NCI-H1694 treated with DMSO at 0.1 percent for 48 hours (cell line): Measurements from ENCODE around the gene SPACA9.
A peak's percentile ranks its signal among the peaks of the same experiment; 100 is the strongest.

Experiments used
- DNase-seq: peaks from one replicate; lab custom pipeline; 2025; lab: John Stamatoyannopoulos, UW

SPACA9 gene

GRCh38 chr9:132894862-132895835 is 16.5 kb downstream of the SPACA9 start:
- no peak for DNase-seq

DNA sequence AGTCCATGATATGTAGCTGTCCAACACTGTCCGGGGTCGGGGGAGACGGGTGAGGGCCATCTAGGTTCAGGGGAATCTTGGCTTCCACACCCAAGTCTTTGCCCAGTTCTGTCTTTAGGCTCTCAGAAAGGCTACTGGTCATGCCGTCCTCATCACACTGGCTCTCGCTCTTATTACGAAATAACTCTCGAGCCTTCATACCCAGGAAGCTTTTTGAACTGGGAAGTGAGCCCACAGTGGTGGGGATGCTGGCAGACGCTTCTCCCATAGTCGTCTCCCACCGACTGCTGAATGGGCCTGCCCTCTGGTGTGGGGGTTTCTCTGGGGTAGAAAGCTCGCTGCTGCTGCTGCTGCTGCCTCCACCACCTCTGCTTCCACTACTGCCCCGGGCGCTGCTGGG is 17.6 kb downstream of the SPACA9 start:
- no peak for DNase-seq

DNA sequence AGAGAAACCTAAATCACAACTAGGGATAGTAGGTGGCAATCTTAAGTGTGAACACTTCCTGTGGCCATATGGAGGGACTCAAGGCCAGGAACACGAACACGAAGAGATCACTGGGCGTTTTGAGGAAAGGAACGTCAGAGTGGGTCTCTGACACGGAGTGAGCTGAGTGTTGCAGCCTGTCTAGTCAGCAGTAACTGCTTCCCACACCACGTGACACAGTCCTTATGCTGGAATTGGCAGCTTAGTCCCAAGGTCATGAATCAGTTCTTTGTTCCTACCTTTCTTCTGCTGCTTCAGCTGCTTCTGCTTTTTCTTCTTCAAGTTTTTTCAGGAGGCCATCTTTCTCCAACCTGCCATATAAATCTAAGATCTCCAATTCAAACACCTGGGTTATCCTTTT is 18.2 kb downstream of the SPACA9 start:
- DNase-seq = peak; percentile 4

DNA sequence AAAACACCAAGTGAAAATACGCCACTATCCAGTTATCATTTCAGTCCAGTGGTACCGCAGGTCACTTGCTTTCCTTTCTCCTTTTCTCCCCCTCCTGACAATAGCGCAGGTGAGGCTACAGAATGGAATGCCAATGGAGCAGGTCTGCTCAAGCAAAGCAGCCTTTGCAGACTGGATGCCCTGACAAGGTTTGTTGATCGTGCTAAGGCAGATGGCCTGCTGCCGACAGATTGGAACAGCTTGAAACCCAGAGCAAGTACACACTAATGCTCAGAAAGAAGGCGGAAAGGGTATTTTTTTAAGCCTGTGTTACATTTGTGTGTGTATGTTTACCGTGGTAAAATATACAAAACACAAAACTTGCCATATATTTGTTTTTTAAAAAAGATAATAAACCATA is 19.4 kb downstream of the SPACA9 start:
- DNase-seq = peak; percentile 82

DNA sequence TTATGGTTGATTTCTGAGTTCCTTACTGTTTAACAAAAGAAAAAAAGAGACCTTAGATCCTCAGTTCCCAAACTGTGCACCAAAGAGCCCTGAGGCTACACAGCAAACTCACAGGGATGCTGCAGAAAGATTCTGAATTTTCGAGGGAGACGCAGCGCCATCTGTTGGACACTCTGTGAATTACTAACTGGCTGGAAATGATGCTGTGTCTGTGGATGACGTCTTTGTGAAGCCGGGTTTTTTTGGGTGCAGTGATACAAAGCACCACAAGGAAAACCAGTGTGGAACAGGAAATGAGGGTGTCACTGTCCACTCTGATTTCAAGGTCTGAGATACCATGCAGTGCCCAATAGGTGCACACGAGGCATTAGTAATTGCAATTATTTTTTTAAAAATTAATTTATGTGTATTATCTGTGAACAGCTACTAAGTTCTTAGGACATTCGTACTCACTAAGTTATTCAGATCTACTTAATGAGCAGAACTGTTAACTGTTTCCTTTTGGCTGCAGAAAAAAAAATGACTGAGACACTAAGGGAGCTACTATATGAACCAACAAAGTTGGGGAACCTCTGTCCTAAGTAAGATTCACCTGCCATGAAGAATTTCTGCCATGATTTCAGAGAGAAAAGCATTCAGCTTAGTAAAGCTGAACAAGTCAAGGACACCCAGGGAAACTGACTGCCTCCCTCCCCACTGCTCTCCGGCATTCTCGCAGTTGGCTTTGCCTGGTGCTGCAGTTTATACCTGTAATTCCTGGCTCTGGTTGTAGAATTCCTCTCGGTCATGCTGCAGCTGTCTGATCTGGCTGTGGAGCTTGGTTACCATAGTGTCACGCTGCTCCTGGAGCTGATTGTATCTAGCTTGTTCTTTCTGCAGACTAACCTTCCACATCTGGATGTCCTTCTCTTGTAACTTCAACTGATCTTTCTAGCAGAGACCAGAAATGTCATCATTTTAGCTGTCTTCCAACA is 23.4 kb downstream of the SPACA9 start:
- DNase-seq = peak; percentile 75

- DNase-seq = no peak
Observed at GRCh38 chr9:132903574-132904492, 25.1 kb downstream of the SPACA9 start.

DNA sequence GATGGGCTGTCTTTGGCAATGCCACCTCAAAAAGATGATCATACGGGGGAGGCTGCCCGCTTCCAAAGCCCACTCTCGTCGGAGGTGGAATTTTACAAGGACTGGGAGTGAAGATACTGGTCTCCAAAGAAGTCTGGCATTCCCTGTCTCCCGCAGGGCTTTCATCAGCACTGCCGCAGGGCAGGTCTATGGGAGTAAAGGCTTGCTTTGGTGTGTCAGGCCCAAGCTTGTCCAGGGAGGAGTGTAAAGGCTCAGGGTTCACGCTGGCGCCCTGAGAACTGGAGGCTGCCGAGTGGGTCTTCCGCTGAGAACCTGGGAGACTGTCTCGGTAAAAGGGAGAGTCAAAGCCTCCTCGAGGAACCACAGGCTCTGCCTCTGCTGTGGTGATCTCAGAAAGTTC is 27.0 kb downstream of the SPACA9 start:
- no peak for DNase-seq

DNA sequence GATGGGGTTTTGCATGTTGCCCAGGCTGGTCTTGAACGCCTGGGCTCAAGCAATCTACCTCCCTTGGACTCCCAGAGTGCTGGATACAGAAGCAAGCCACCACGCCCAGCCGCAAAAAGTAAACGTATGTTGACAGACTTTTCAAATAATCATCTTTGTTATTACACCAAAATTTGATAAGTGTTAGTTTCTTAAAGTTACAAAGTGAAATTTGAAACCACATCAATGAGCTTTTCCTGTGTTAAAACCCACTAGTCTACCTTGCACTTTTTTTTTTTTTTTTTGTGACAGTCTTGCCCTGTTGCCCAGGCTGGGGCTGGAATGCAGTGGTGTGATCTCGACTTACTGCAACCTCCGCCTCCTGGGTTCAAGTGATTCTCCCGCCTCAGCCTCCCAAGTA is 29.9 kb downstream of the SPACA9 start:
- DNase-seq = no peak

- no peak for DNase-seq
Observed at GRCh38 chr9:132909311-132909710, 30.6 kb downstream of the SPACA9 start.

DNA sequence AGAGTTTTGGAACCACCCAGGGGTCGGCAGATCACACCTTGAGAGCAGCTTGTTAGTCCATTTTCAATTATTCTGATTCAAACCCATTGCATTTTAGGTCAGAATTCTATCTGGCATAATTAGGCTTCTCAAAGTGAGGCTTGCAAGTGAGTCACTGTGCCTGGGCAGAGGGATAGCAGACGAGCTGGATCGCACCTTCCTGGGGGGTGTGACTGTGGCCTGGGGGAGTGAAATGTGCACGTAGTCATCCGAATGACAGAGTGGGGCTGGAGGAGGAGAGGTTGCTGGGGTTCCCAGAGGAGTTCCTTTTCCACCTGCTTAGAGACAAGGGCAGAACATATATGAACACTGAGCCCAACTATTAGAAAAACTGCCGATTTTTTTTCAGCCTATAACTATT is 31.7 kb downstream of the SPACA9 start:
- DNase-seq = no peak

- DNase-seq = no peak
Observed at GRCh38 chr9:132912131-132912530, 33.4 kb downstream of the SPACA9 start.

GRCh38 chr9:132914924-132915323 is 36.2 kb downstream of the SPACA9 start:
- DNase-seq = no peak

DNA sequence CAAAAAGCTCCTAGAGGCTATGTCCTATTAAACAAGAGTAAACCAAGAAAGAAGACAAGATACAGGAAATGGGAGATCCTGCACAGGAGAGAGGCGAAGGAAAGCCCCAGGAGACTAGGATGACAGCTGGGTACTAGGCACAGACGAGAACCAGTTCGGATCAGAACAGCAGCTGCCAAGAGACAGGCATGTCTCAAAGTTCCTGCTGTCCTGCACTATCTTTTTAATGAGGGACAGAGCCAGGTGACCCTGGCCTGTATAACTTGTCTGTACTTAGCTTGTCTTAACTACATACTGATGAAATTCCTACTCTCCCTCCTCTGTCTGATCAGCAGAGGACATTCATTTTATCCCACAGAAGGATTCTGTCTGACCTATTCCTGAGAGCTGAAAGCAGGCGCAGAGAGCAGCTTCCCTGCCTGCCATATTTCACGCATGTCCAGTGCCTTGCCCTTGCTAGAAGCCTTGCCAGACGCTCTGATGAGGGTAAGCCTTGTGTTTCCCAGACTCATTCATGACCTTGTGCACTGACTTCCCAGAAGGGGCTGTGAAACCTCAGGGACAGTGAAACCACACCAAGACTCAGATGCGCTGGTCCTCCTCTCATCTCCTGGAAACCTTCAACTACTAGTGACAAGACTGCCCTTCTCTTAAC is 41.0 kb downstream of the SPACA9 start:
- no peak for DNase-seq

- no peak for DNase-seq
Observed at GRCh38 chr9:132923346-132923902, 44.7 kb downstream of the SPACA9 start.

DNA sequence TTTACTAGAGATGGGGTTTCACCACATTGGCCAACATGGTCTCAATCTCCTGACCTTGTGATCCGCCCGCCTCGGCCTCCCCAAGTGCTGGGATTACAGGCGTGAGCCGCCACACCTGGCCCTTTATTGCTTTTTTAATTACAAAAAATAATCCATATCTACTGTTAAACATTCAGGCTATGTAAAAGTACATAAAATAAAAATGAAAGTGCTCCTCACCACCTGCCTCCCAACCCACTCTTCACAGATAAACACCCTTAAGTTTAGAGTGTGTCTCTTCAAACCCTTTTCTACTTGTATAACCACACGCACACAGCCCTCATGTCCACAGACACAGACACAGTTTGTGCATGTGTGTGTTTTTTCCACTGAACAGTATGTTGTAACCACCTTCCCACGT is 49.0 kb downstream of the SPACA9 start:
- DNase-seq = no peak

DNA sequence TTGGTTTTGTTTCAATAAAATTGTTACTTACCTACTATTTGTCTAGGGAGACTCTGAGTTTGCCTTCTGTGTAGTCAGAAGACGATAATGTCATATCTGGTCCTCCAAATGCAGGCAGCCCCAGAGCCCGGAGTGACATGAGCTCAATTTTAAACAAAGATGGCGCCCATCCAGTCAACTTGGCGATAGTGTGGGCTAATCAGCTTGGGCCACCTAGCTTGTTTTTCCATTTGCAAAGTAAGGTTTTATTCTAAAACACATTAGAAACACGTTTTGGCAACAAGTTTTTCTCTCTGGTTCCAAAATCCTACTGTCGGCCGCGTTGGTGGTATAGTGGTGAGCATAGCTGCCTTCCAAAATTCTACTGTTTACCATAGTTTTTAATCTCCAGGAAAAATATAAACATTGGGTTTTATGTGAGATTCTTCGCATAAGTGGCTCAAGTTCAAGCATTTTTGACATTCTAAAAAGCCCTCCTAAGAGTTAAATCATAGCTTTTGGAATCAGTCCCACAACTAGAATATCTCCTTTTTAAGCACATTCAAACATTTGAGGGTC is 52.6 kb downstream of the SPACA9 start:
- DNase-seq = no peak

GRCh38 chr9:132935026-132935425 is 56.3 kb downstream of the SPACA9 start:
- peak; percentile 8 for DNase-seq

- DNase-seq = no peak
Observed at GRCh38 chr9:132937463-132937901, 58.8 kb downstream of the SPACA9 start.

- no peak for DNase-seq
Observed at GRCh38 chr9:132939169-132939568, 60.5 kb downstream of the SPACA9 start.
